Gastrocnemius medialis (tissue), 4 donors: Measurements from ENCODE around the gene BPIFB6. TPM values are rescaled to one million over a fixed set of nuclear protein-coding genes. Genes with fewer than 3 reads are reported as not detected.

Experiments
- ATAC-seq, 2 donors: fragments of 150-250 bp; one replicate each; pipeline ENCODE4 v1.9.1; 2016
- DNase-seq, 2 donors: peaks; one replicate each; pipeline ENCODE4 v3.0.0-alpha.2; 2019
- H3K27ac ChIP-seq, 4 donors: fragments of 200-600 bp; sonication (generic); 1 replicate in 1 of 4; 2 replicates in 3 of 4; pipeline ENCODE4 v1.5.1; 2016 to 2018; ENCODE audit warnings: mild to moderate bottlenecking in 2 of 4, moderate library complexity in 1 of 4
- H3K27me3 ChIP-seq, 3 donors: fragments of 200-600 bp; sonication (generic) in 2 of 3; 1 replicate in 1 of 3; 2 replicates in 2 of 3; pipeline versions ENCODE4 v1.5.1 to v1.6.0; 2016 to 2019; ENCODE audit warnings: mild to moderate bottlenecking in 1 of 3, moderate library complexity in 1 of 3
- H3K36me3 ChIP-seq, 2 donors: fragments of 200-600 bp; sonication (generic) in 1 of 2; one replicate each; pipeline ENCODE4 v1.5.1; 2017 to 2018
- H3K4me1 ChIP-seq, 2 donors: fragments of 200-600 bp; sonication (generic) in 1 of 2; one replicate each; pipeline ENCODE4 v1.5.1; 2016 to 2017; ENCODE audit warnings: mild to moderate bottlenecking in 2 of 2
- H3K4me3 ChIP-seq, 4 donors: fragments of 200-600 bp; sonication (generic) in 3 of 4; 1 replicate in 1 of 4; 2 replicates in 3 of 4; pipeline ENCODE4 v1.5.1; 2016 to 2019; ENCODE audit warnings: mild to moderate bottlenecking in 2 of 4
- H3K9me3 ChIP-seq, 3 donors: fragments of 200-600 bp; sonication (generic) in 2 of 3; 1 replicate in 1 of 3; 2 replicates in 2 of 3; pipeline ENCODE4 v1.5.1; 2016 to 2019
- CTCF ChIP-seq, 5 experiments: fragments of 450-650 bp in 3 of 5; fragments of 200-600 bp in 2 of 5; sonication (generic) in 2 of 5; IDR thresholded peaks in 4 of 5; conservative IDR thresholded peaks in 1 of 5; 1 replicate in 4 of 5; 2 replicates in 1 of 5; pipeline ENCODE4 v1.5.1; 2016 to 2019; ENCODE audit warnings: antibody characterized with exemption in 5 of 5, mild to moderate bottlenecking in 3 of 5, moderate library complexity in 3 of 5
- POLR2A ChIP-seq, 2 donors: fragments of 450-650 bp; IDR thresholded peaks; one replicate each; pipeline ENCODE4 v1.6.1; 2017; ENCODE audit warnings: antibody characterized with exemption in 2 of 2, mild to moderate bottlenecking in 2 of 2, moderate library complexity in 2 of 2
- in situ Hi-C, 4 donors: fragments of 200-750 bp; cut with MboI; loops; one replicate each; pipeline versions ENCODE4 v1.15.0 to v1.8.0; 2017; ENCODE audit warnings: low sequenced_read_pairs in 4 of 4
- intact Hi-C: fragments of 100-400 bp; cut with DNase I; formaldehyde crosslinking; loops from one replicate; pipeline ENCODE4 v1.15.1; 2023; ENCODE audit warnings: low total_unique reads
- total RNA-seq, 4 donors: library from RNA; depleted of rRNA; stranded (reverse); fragments of >200 nt; gene quantifications; one replicate each; pipeline versions ENCODE4 v1.1.0 to v1.2.3, GENCODE V29; 2016

Gene BPIFB6
- total RNA-seq, 4 donors from 2014 or later = not detected

DNA sequence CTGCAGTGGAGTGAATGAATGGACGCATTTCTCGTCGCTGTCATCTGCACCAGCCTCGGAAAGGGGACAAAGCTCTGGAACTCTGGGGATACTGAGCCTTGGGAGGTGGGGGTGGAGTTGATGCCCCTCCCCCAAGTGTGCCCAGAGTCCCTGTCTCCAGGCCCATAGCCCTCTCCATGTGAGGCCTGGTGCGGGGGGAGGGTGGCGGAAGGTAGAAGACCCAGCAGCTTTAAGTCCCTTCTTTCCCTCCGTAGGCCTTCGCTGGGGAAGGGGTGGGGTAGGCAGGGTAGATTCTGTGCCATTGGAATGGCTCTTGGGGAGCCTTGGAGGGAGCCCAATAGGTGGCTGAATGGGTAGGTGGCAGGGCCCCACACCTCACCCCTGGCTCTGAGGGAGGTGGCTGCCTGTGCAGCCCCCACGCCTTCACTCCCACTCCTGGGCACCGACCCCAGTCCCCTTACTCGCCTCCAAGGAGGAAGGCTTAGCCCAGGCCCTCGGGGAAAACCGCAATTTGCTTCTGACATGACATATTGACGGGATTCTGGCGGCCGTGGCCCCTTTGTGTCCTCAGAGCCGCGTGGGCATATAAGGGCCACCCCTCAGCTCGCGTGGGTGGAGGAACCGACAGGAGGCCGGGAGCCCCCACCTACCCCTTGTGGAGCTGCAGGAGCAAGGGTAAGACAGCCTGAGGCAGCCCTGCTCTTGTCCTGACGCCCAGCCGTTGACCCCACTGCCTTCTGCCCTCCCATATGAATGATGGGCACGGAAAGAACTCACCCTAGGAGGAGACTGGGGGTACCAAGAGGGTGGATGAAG is 22.1 kb downstream of the BPIFB6 start, which contains the start of gene BPIFB3:
Gene BPIFB3 (plus strand): TSS at position 613 of the 816 bp plus-strand sequence. CDS start 1,533 bp downstream, outside the sequence.
- DNase-seq (no peak), ATAC-seq (no peak)
- Histone ChIP-seq H3K27me3 (no peaks in the 10 kb centered on the region), H3K9me3 (no peaks in the 10 kb centered on the region), H3K4me3 (no peak within 1 kb of the TSS), H3K4me1 (no peaks in the 10 kb centered on the region), H3K27ac (no peak within 1 kb of the TSS), H3K36me3 (no peaks in the 10 kb centered on the region)
- TF ChIP-seq CTCF (IDR thresholded peaks at IDR 0.05 in 4 of 5, conservative IDR thresholded peaks at IDR 0.05 in 1 of 5) = no peak
- no peak for TF ChIP-seq POLR2A (IDR thresholded peaks at IDR 0.05)
- intact Hi-C loops (no loop called here), in situ Hi-C loops (no loop called here)

GRCh38 chr20:33054381-33054780 is 22.9 kb downstream of the BPIFB6 start:
- Histone ChIP-seq H3K9me3 (no peaks in the 10 kb centered on the region), H3K4me1 (no peaks in the 10 kb centered on the region), H3K27me3 (no peaks in the 10 kb centered on the region), H3K4me3 (no peak overlapping the region), H3K36me3 (no peaks in the 10 kb centered on the region), H3K27ac (no peak overlapping the region)
- in situ Hi-C loops (no loop called here), intact Hi-C loops (no loop called here)
- ATAC-seq = no peak
- TF ChIP-seq POLR2A (IDR thresholded peaks at IDR 0.05) (no peak), CTCF (IDR thresholded peaks at IDR 0.05 in 4 of 5, conservative IDR thresholded peaks at IDR 0.05 in 1 of 5) (no peak)
- no peak for DNase-seq

DNA sequence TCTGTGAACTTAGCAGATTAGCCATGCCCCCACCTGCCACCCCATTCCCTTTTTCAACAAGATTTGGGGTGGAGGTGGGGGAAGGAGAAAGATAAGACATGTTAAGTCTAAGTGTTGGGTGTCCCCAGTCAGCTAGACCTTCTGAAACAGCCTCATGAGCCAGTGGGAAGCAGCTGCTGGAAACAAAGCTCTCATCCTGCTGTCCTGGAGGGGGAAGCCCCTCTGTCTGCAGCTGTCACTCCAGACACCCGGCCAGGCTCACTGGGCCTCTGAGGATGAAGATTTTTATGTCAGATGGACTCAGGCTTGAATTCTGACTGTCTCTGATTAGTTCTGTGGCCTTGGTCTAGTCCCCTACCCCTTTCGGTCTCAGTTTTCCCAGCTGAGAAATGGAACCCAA is 23.3 kb downstream of the BPIFB6 start:
- in situ Hi-C loops = no loop called here
- TF ChIP-seq CTCF (IDR thresholded peaks at IDR 0.05 in 4 of 5, conservative IDR thresholded peaks at IDR 0.05 in 1 of 5) = no peak
- TF ChIP-seq POLR2A (IDR thresholded peaks at IDR 0.05) = no peak

GRCh38 chr20:33059136-33059535 is 27.7 kb downstream of the BPIFB6 start:
- Histone ChIP-seq H3K9me3 (no peaks in the 10 kb centered on the region), H3K27ac (no peak overlapping the region), H3K4me3 (no peak overlapping the region), H3K36me3 (no peaks in the 10 kb centered on the region), H3K27me3 (no peaks in the 10 kb centered on the region), H3K4me1 (no peaks in the 10 kb centered on the region)
- in situ Hi-C loops = no loop called here
- no peak for ATAC-seq
- TF ChIP-seq POLR2A (IDR thresholded peaks at IDR 0.05) = no peak
- no peak for TF ChIP-seq CTCF (IDR thresholded peaks at IDR 0.05 in 4 of 5, conservative IDR thresholded peaks at IDR 0.05 in 1 of 5)
- no peak for DNase-seq
- intact Hi-C loops = no loop called here

More for the DNA sequence above, 23.3 kb downstream of the BPIFB6 start:
- DNase-seq = no peak
- Histone ChIP-seq H3K9me3 (no peaks in the 10 kb centered on the region), H3K4me3 (no peak overlapping the region), H3K27me3 (no peaks in the 10 kb centered on the region), H3K27ac (no peak overlapping the region), H3K36me3 (no peaks in the 10 kb centered on the region), H3K4me1 (no peaks in the 10 kb centered on the region)
- ATAC-seq = no peak
- intact Hi-C loops = no loop called here
